ENCODE results near the gene RSF1.
"Not testable (repeated sequence)": the region's sequence is repeated elsewhere in the genome, so short reads cannot be mapped to it uniquely, and the experiment has no call there.

The RSF1 gene

GRCh38 chr11:77690649-77691048 lies 129.9 kb downstream of the RSF1 start:
- no peak for DNase-seq (ENCODE audit: low read depth in 4 of 4, low spot score in 1 of 4)

- no peak for DNase-seq (ENCODE audit: low read depth in 4 of 4, low spot score in 1 of 4)
Observed at GRCh38 chr11:77687088-77687487, 133.4 kb downstream of the RSF1 start.

DNA sequence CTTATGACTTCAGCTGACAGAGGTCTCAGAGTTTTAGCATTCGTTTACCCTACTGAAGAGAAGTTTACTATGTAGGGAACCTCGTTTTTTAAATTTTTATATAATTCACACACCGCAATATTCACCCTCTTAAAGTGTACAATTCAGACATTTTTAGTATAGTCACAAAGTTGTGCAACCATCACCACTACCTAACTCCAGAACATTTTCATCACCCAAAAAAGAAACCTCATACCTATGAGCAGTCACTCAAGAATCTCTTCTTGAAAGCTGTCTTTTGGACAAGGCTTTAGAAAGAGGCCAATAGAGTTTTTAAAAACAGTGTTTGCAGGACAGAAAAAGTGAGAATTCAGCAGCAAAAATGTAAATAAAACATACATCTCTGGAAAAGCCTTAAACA lies 143.4 kb downstream of the RSF1 start:
- DNase-seq (ENCODE audit: low read depth in 4 of 4, low spot score in 1 of 4), result no peak

- DNase-seq (ENCODE audit: low read depth in 4 of 4, low spot score in 1 of 4), result no peak
Observed at GRCh38 chr11:77672264-77672663, 148.3 kb downstream of the RSF1 start.

DNA sequence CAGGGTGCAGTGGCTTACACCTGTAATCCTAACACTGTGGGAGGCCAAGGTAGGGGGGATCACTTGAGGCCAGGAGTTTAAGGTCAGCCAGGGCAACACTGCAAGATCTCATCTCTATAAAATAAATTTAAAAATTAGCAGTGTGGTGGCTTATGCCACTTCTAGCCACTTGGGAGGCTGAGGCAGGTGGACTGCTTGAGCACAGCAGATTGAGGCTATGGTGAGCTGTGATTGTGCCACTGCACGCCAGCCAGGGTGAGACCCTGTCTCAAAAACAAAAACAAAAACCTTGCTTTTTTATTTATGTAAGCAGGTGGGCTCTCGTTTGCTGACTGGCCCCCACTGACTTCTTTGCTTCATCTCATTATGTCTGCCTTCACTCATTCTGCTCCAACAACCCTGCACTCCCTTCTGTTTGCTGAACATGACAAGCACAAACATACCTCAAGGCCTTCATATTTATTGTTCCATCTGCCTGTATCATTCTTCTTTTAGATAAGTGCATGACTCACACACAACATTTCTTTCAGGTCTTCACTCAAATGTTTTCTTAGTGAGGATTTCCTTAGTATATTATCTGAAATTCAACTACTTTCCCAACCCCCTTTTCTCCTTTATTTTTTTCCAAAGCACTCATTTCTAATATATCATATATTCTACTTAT lies 150.5 kb downstream of the RSF1 start:
- DNase-seq (ENCODE audit: low read depth in 4 of 4, low spot score in 1 of 4), result no peak

GRCh38 chr11:77668760-77669159 lies 151.8 kb downstream of the RSF1 start:
- no peak for DNase-seq (ENCODE audit: low read depth in 4 of 4, low spot score in 1 of 4)

GRCh38 chr11:77665240-77665965 lies 155.1 kb downstream of the RSF1 start:
- no peak for DNase-seq (ENCODE audit: low read depth in 4 of 4, low spot score in 1 of 4)

DNA sequence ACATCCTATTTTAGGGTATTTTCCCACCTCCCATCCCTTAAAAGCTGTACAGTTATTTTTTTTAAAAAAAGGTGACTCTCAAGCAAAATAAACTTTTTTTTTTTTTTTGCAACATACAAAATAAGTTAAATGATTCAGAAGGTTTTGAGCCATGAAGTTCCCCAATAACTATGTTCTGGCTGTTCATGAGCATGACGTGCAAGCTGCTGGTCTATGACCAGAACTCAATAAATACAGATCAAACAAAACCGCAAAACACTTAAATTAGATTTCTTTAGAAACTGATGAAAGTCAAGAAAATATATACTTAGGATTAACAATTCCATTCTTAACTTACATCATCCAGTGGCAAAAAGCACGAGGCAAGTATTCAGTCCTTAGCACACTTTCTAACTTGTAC lies 158.9 kb downstream of the RSF1 start:
- no peak for DNase-seq (ENCODE audit: low read depth in 4 of 4, low spot score in 1 of 4)

- DNase-seq (ENCODE audit: low read depth in 4 of 4, low spot score in 1 of 4), result no peak
Observed at GRCh38 chr11:77660947-77661346, 159.6 kb downstream of the RSF1 start.

DNA sequence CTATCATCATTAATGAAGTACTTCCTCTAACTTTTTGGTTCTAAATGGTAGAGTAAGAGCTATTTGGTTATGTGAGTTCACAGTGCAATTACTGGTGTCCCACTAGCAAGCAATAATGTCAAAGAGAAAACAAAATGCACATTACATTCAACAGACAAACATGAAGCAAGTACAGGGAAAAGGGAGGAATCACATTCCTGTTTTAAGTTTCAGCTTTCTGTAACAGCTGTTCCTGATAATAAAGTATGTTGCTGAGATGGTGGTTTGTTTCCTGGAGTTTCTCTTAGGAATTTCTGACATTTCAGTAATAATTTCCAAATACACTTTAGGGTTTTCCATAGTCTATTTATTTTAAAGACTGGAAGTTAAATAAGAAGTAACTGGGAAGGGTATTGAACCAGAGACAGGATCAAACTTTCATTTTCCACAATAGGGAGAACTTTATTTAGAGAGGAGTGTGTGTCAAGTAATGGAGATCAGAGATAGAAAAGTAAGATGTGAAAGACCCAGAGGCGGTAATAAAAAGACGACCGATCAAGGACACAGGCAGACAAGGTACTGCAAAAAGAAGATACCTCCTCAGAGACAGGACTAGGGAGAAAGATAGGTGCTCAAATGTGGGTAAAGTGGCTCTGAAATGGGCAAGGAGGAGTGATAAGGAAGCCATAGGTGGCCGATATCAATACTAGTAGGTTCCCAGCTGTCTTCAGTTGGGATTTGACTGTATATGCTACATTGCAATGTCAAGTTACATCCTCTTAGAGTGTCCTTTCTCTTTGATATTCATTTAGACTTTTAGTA lies 162.1 kb downstream of the RSF1 start:
- no peak for DNase-seq (ENCODE audit: low read depth in 4 of 4, low spot score in 1 of 4)

DNA sequence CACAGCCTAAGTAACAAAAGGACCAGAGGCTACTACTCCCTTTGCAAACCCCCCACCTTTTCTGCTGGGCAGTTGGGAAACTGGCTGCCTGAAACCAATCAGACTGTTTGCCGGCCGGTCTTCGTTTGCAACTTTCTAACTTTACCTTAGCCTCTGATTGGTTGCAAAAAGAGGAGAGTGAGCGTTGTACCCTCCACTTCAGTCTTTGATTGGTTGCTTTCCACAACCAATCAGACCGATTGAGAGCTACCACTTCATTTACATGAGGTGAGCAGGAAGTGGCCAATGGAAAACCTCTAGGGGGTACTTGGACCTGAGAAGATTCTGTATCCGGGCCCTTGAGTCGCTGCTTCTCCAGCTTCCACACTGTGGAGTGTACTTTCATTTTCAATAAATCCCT lies 164.2 kb downstream of the RSF1 start:
- no peak for DNase-seq (ENCODE audit: low read depth in 4 of 4, low spot score in 1 of 4)

DNA sequence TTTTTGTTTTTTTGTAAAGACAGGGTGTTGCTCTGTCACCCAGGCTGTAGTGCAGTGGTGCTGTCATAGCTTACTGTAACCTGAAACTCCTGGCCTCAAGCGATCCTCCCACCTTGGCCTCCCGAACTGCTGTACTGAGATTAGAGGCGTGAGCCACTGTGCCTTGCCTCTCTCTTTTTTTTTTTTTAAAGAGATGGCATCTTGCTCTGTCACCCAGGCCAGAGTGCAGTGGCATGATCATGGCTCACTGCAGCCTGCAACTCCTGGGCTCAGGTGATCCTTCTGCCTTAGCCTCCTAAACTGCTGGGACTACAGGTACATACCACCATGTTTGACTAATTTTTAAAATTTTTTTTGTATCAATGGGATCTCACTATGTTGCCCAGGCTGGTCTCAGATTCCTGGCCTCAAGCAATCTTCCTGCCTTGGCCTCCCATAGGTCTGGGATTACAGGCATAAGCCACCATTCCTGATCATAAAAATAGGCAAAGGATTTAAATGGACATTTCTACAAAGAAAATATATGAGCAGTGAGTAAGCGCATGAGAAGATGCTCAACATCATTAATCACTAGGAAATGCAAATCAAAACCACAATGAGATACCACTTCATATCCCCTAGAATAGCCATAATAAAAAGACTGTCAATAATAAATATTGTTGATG lies 165.6 kb downstream of the RSF1 start:
- DNase-seq (ENCODE audit: low read depth in 4 of 4, low spot score in 1 of 4), result no peak

- DNase-seq (ENCODE audit: low read depth in 4 of 4, low spot score in 1 of 4), result no peak
Observed at GRCh38 chr11:77650123-77650522, 170.4 kb downstream of the RSF1 start.

DNA sequence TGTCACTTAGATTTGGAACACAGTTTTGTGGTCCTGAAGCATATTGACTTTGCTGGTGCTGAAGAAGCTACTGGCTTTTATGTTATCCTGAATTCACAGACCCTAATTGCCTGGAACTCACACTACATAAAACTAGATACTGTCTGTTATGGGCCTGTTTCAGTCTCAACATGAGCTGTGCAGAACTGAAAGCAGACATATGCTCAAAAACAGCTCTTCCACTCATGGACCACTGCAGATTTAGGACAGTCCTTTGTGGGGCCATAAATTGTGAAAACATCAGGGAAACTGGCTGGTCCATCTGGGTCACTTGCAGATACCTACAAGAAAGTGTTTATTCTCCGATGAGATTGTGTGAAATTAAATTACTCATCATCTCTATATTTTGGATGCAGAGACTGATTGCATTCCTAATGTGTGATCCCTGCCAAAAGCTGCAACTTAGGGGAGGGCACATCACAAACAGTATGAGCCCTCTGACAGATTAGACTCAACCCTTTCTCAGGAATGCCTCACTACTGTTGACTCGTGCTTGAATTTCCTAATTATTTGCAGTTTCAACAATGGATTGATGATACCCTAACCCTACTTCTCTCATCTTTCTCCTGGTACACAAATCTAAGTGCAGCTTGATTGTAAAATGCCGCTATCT lies 172.7 kb downstream of the RSF1 start:
- DNase-seq (ENCODE audit: low read depth in 4 of 4, low spot score in 1 of 4), result no peak

GRCh38 chr11:77644887-77645286 lies 175.6 kb downstream of the RSF1 start:
- DNase-seq (ENCODE audit: low read depth in 4 of 4, low spot score in 1 of 4), result no peak

- DNase-seq (ENCODE audit: low read depth in 4 of 4, low spot score in 1 of 4), result no peak
Observed at GRCh38 chr11:77642228-77642627, 178.3 kb downstream of the RSF1 start.

DNA sequence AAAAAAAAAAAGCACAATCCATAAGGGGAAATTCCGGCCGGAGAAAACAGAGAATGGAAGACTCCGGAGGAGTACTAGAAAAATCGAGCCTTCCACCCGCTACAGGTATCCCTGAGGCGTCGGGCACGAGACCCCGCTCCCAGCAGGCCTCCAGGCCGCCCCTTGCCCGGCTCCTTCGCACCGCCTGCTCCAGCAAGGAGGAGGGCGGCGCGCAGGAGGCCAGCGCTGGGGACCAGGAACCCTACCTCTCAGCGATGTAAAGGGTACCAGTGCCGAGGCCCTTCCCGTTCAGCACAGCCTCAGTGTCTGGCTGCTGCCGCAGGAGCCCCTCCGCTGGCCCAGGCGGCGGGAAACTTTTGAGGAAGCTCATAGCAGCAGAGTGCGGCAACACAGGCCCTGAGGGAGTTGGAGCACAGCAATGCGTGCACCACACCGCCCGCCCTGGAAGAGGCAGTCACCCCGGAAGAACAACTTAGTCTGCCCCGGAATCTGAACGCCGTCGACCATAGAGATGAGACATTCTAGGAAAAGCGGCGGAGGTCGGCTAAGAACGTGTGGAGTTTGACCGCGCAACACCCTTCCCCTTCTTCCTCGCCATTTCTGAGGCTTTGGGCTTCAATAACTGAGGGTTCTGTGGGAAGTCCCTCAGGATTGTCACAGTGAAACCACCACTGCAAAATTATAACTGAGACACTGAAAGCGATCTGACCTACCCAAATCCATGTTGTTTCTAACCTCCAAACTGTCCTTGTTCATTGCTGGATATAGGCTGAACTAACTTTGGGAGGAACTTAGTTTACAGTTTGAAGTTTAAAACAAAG lies 183.0 kb downstream of the RSF1 start, which contains the start of gene CLNS1A:
TSS of gene CLNS1A (minus strand) at position 450 of the 821 bp plus-strand sequence. CDS start at position 370, 80 bp downstream.
- DNase-seq (ENCODE audit: low read depth in 4 of 4, low spot score in 1 of 4), result peak; percentile 55 to 73 (median 64)

DNA sequence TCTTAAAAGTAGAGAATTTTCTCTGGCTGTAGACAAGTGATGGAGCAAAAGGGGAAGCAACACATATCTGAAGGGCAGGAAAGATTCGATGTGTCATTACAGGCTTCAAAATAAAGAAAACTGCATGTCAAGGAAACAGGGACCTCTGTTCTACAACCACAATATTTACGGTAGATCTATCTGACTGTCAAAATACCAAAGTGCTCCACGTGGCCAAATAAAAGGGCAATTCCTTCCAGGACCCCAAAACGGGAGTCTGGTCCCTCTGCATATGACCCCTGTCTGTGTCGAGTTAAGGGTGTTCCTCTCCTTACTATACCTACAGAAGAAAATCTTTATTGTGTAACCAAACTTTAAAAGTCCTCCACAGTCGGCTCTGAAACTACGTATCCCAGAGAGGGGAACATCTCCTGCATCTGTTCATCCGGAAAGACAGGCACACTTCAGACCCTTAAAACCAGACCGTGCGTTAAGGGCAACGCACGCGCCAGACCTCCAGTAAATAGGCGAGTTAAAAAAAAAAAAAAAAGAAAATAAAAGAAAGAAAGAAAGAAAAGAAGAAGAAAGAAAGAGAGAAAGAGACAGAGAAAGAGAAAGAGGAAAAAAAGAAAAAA lies 183.7 kb downstream of the RSF1 start:
- no peak for DNase-seq (ENCODE audit: low read depth in 4 of 4, low spot score in 1 of 4)

DNA sequence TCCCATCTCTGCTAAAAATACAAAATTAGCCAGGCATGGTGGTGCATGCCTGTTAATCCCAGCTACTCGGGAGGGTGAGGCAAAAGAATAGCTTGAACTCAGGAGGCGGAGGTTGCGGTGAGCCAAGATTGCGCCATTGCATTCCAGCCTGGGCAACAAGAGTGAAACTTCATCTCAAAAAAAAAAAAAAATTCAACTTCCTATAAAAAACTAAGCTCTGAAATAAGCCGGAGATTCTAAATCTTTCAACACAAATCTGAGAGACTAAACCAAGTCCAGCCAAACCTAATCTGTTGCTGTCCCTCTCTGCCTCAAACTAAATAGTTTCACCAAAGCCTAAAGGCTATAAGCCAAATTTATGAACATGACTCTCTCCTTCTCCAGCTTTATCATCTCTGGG lies 186.6 kb downstream of the RSF1 start:
- DNase-seq (ENCODE audit: low read depth in 4 of 4, low spot score in 1 of 4), result not testable (repeated sequence)

Data from stimulated activated CD4-positive, alpha-beta T cell treated with anti-CD3 and anti-CD28 coated beads, Interleukin-1b, Interleukin-23, amount 100 ng/mL, for 24 hours (primary cell).